ENCODE data around the gene ATP6V0C.

ATP6V0C gene

DNA sequence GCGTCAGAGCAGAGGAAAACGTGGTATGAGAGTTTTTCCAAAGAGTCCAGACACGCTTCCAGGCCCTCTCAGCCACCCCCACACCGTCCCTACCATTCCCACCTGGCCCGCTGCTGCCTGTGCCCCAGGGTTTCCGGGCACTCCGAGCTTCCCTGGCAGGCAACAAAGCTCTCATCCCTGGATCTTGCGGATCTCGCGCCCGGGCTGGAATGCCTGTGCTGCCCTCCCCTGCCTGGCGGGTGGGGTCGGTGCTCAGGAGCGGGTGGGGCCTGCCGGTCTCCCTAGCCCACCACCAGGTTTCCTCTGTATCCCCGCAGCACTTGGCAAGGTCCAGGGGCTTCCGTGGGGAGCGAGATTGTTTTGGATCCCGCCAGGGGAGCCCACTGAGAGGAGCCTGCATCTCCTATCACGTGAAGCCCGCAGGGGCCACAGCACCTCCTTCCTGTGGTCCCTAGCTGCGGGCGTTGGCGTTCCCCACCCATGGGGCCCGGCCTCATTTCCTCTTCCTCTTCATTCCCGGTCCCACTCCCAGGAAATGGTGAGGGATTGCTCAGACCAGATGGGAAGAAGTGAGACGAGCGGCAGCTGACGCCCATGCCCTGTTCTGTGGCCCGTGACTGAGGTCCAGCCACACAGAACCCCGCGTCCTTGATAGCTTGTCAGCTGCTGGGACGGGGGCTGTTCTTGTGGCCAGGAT is 27.8 kb upstream of the ATP6V0C start:
- Histone ChIP-seq H3K9ac (ENCODE audit: low read depth, low read length, poor library complexity, severe bottlenecking) (no peak overlapping the region), H4K20me1 (ENCODE audit: insufficient read depth, low read length, poor library complexity, severe bottlenecking) (peaks cover 3% of the 10 kb centered on the region), H3K4me3 (ENCODE audit: low read length, poor library complexity, severe bottlenecking) (no peak overlapping the region), H3K4me2 (ENCODE audit: low read depth, low read length, poor library complexity, severe bottlenecking) (no peak overlapping the region), H3K79me2 (ENCODE audit: insufficient read depth, low read length) (peaks cover 20% of the 10 kb centered on the region; the same call in 1 of the 2 replicates), H3F3A (ENCODE audit: low read depth) (no peaks in the 10 kb centered on the region), H2AFZ (ENCODE audit: low read length) (no peak overlapping the region), H3K27me3 (ENCODE audit: insufficient read depth, low read length, poor library complexity, severe bottlenecking) (no peaks in the 10 kb centered on the region), H3K4me1 (ENCODE audit: insufficient read depth, low read length, poor library complexity, severe bottlenecking) (no peaks in the 10 kb centered on the region), H3K9me3 (ENCODE audit: insufficient read depth, low read depth, low read length) (no peaks in the 10 kb centered on the region), H3K9me2 (replicated peaks; ENCODE audit: low read depth, low read length) (no peaks in the 10 kb centered on the region), H3K36me3 (ENCODE audit: insufficient read depth, low read length) (no peaks in the 10 kb centered on the region)
- TF ChIP-seq EZH2phosphoT487 (IDR thresholded peaks at IDR 0.05; ENCODE audit: borderline replicate concordance) = no peak
- TF ChIP-seq, protein P1, sequence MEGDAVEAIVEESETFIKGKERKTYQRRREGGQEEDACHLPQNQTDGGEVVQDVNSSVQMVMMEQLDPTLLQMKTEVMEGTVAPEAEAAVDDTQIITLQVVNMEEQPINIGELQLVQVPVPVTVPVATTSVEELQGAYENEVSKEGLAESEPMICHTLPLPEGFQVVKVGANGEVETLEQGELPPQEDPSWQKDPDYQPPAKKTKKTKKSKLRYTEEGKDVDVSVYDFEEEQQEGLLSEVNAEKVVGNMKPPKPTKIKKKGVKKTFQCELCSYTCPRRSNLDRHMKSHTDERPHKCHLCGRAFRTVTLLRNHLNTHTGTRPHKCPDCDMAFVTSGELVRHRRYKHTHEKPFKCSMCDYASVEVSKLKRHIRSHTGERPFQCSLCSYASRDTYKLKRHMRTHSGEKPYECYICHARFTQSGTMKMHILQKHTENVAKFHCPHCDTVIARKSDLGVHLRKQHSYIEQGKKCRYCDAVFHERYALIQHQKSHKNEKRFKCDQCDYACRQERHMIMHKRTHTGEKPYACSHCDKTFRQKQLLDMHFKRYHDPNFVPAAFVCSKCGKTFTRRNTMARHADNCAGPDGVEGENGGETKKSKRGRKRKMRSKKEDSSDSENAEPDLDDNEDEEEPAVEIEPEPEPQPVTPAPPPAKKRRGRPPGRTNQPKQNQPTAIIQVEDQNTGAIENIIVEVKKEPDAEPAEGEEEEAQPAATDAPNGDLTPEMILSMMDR (conservative IDR thresholded peaks at IDR 0.05; ENCODE audit: low read length) = no peak

DNA sequence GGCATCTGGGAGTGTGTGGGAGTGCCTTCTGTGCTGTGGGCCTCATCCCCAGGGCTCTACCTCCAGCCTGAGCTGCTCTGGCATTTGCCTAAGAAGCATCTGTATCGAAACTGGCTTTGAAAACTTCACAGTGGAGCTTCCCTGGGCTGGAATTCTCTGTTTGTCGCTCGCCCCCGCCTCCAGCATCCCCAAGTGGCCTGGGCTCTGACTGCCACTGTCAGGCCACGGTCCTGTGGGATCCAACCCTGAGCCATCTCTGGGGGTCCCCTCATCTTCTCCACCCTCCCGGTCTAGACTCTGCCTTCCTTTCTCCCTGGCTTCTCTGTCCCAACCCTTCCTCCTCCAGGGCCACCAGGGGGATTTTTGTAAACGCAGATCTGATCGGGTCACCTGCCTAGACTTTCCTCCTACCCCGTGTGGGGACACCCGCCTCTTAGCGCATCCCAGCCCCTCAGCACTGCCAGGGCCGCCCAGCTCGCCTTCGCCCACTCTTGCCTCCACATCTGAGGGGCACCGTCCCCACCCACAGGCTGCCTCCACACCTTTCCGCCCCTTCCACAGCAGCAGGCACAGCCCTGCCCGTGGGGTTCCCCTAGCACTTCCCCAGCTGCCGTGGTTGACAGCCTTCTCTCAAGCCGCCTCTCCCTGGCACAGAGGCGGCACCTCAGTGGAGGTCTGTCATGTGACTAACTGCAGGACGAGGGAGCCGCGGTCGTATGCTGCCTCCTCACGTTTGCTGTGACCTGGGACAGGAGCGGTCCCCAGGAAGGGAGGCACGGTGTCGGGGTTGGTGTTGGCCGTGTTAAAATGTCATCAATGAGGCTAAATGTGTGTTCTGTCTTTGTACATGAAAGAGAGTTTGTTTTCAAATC is 26.9 kb upstream of the ATP6V0C start:
- Histone ChIP-seq H3K9me2 (replicated peaks; ENCODE audit: low read depth, low read length) (no peaks in the 10 kb centered on the region), H3K4me2 (ENCODE audit: low read depth, low read length, poor library complexity, severe bottlenecking) (no peak overlapping the region), H3K9ac (ENCODE audit: low read depth, low read length, poor library complexity, severe bottlenecking) (no peak overlapping the region), H3K36me3 (ENCODE audit: insufficient read depth, low read length) (no peaks in the 10 kb centered on the region), H3K9me3 (ENCODE audit: insufficient read depth, low read depth, low read length) (no peaks in the 10 kb centered on the region), H3K4me1 (ENCODE audit: insufficient read depth, low read length, poor library complexity, severe bottlenecking) (no peaks in the 10 kb centered on the region), H3K4me3 (ENCODE audit: low read length, poor library complexity, severe bottlenecking) (no peak overlapping the region), H2AFZ (ENCODE audit: low read length) (no peak overlapping the region), H3K79me2 (ENCODE audit: insufficient read depth, low read length) (peaks cover 20% of the 10 kb centered on the region; the same call in 1 of the 2 replicates), H3K27me3 (ENCODE audit: insufficient read depth, low read length, poor library complexity, severe bottlenecking) (no peaks in the 10 kb centered on the region), H3F3A (ENCODE audit: low read depth) (no peaks in the 10 kb centered on the region), H4K20me1 (ENCODE audit: insufficient read depth, low read length, poor library complexity, severe bottlenecking) (peaks cover 3% of the 10 kb centered on the region)
- TF ChIP-seq, protein P1 (conservative IDR thresholded peaks at IDR 0.05; ENCODE audit: low read length) = no peak
- no peak for TF ChIP-seq EZH2phosphoT487 (IDR thresholded peaks at IDR 0.05; ENCODE audit: borderline replicate concordance)

DNA sequence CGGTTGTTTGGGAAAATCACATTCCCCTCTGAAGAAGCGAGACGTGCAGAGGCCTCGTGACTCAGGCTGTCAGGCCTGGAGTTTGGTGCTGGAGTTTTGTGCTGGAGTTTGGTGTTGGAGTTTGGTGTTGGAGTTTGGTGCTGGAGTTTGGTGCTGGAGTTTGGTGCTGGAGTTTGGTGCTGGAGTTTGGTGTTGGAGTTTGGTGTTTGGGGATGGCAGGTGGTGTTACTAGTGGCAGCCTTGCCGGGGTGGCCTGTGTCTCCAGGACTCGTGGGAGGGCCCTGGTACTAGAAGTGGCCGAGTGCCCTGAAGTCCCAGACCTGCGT is 26.3 kb upstream of the ATP6V0C start:
- Histone ChIP-seq H3K9me3 (ENCODE audit: insufficient read depth, low read depth, low read length) (no peaks in the 10 kb centered on the region), H3K9ac (ENCODE audit: low read depth, low read length, poor library complexity, severe bottlenecking) (no peak overlapping the region), H3K9me2 (replicated peaks; ENCODE audit: low read depth, low read length) (no peaks in the 10 kb centered on the region), H3F3A (ENCODE audit: low read depth) (no peaks in the 10 kb centered on the region), H3K79me2 (ENCODE audit: insufficient read depth, low read length) (peaks cover 15% of the 10 kb centered on the region; the same call in 1 of the 2 replicates), H2AFZ (ENCODE audit: low read length) (no peak overlapping the region), H3K4me1 (ENCODE audit: insufficient read depth, low read length, poor library complexity, severe bottlenecking) (no peaks in the 10 kb centered on the region), H3K27me3 (ENCODE audit: insufficient read depth, low read length, poor library complexity, severe bottlenecking) (no peaks in the 10 kb centered on the region), H3K36me3 (ENCODE audit: insufficient read depth, low read length) (no peaks in the 10 kb centered on the region), H3K4me3 (ENCODE audit: low read length, poor library complexity, severe bottlenecking) (no peak overlapping the region), H3K4me2 (ENCODE audit: low read depth, low read length, poor library complexity, severe bottlenecking) (no peak overlapping the region), H4K20me1 (ENCODE audit: insufficient read depth, low read length, poor library complexity, severe bottlenecking) (peaks cover 3% of the 10 kb centered on the region)
- TF ChIP-seq, protein P1 (conservative IDR thresholded peaks at IDR 0.05; ENCODE audit: low read length) = no peak
- no peak for TF ChIP-seq EZH2phosphoT487 (IDR thresholded peaks at IDR 0.05; ENCODE audit: borderline replicate concordance)
